GF-D8 (cell line): Measurements from ENCODE around the gene CCR6.

Experiments used
- DNase-seq: peaks from one replicate; lab custom pipeline; 2025; lab: John Stamatoyannopoulos, UW

Gene CCR6

DNA sequence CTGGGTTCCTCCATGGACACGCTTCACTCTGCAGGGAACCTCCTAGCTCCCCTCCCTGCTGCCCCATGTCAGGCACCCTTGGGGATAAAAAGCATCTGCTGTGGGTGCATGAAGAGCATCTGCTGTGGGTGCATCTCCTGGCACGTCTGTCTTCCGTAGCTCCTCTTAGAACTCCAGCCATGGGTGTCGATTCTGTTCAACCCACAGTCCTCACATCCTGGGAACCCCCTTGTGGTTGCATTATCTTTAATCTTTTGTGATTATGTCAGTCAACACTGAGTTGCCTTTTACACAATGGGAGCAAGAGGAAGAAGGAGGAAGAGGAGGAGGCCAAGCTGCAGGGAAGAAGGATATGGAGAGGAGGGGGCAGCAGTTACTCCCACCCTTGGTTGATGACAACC is 24.1 kb upstream of the CCR6 start:
- DNase-seq = peak; percentile 42

- DNase-seq = no peak
Observed at GRCh38 chr6:167099707-167100106, 23.2 kb upstream of the CCR6 start.

GRCh38 chr6:167100241-167100674 is 22.6 kb upstream of the CCR6 start:
- DNase-seq = no peak

DNA sequence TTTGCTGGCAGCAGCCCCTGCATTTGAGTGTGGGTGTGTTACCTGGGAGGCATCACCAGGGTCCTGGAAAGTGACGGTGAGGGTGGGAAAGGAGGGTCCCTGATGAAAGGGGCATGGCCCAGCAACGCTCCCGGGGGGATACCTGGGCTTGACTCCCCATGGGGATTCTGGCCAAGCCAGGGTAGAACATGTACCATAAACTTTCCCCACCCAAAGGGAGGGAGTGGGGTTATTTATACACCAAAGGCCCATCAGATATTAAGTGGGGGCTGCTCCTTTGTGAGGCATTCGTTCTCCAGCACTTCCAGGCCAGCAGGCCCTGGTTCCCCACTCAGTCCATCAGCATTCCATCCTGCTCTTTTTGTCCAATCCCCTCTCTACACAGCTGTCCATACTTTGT is 20.6 kb upstream of the CCR6 start:
- DNase-seq = no peak

GRCh38 chr6:167103041-167103891 is 19.6 kb upstream of the CCR6 start:
- no peak for DNase-seq

DNA sequence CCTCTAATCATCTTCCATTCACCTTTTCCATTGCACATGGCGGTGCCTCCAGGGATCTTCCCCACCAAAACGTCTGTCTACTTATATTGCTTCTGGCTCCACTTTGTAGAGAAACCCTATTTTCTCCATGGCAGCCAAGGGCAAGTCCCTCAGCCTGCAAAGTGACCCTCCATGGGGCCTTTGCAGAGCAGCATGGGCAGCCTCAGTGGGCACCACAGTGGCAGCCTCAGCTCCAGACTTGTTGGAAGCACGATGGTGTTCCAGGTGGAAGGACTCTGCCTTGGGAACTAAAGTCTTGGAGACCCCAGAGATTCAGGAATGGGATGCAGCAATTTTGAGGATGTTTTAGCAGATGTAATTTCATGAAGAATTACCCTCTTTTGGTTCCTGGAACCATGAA is 18.5 kb upstream of the CCR6 start:
- no peak for DNase-seq

DNA sequence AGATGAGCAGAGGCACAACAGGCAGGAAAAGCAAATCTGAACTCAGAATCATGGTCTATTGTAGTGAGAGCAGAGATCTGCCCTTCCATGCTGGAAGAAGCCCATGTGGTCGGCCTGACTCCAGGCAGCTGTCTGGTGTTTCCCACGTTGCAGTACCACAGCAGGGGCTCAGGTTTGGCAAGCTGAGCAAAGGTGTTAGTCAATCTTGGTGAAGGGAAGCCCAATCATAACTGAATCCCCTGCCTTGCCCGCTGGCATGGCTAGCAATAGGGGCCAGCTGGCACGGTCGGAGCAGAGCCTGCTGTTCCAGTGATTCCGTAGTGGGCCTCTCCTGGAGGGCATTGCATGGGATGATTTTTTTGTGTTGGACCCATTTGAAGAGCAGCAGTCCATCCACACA is 17.8 kb upstream of the CCR6 start:
- no peak for DNase-seq

- DNase-seq = no peak
Observed at GRCh38 chr6:167106406-167106805, 16.5 kb upstream of the CCR6 start.

DNA sequence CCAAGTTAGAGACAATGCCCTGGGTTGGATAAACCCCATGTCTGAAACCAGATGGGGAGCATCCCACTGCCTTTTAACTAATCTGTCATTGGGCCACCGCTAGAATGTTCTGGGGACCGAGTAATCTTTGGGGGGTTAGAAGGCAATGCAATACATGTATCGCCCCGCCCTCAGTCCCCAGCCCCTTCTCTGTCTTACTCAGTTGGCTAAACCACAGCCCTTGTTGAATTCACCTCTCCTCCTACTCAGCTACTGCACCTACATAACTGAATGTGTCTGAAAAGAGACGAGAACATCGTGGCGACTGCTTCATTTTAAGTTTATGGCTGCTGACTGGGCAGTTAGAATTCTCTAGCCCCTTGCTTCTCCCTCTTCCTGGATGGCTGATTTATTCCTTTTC is 15.1 kb upstream of the CCR6 start:
- no peak for DNase-seq

GRCh38 chr6:167108278-167108677 is 14.6 kb upstream of the CCR6 start:
- DNase-seq = no peak

- DNase-seq = no peak
Observed at GRCh38 chr6:167109651-167110050, 13.2 kb upstream of the CCR6 start.

- DNase-seq = no peak
Observed at GRCh38 chr6:167111597-167111996, 11.3 kb upstream of the CCR6 start.

DNA sequence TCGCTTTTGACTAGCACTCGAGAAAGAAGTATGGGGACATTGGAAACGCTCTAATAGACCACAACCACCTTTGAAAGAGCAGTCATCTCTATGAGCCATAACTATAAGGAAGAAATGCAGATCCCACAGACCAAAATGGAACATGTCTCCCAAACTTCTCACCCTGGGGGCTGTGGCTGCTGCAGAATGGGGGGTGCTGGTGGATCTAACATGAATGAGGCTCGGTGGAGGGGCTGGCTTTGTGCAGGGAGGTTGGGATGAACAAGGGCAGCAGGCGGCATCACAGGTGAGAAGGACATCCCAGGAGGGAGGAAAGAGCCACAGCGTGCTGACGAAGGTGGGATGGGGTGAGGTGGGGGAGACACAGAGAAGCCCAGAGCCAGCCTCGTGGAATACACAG is 10.5 kb upstream of the CCR6 start:
- no peak for DNase-seq

DNA sequence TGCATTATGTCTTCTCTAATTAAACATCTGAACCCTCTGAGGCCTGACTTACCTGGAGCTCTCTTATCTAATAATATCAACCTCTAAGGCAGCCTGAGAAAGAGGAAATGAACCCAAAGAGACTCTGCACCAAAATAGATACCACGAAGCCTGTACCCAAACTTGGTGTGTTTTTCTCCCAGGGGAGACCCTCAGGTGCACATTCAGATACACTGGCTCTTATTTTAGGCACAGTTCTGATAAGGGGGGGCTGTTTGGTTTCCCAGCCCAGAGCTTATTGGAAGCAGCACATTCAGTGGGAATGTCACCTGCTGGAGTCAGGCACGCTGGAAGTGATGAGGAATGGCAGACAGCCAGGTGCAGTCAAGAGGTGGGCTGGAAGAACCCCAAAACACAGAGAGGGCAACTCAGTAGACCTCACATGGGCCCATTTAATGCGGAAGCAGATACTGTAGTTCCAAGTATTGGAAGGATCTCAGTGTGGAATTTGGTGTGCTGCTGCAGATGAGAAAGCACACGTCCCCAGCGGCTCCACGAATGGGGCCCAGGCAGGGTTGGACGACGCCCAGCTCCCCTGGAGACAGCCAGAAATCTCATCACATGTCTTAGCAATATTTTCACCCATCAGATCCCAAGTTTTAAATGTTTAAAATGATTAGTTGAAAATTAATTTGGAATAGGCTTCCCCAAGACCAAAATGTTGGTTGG is 9.7 kb upstream of the CCR6 start:
- no peak for DNase-seq

DNA sequence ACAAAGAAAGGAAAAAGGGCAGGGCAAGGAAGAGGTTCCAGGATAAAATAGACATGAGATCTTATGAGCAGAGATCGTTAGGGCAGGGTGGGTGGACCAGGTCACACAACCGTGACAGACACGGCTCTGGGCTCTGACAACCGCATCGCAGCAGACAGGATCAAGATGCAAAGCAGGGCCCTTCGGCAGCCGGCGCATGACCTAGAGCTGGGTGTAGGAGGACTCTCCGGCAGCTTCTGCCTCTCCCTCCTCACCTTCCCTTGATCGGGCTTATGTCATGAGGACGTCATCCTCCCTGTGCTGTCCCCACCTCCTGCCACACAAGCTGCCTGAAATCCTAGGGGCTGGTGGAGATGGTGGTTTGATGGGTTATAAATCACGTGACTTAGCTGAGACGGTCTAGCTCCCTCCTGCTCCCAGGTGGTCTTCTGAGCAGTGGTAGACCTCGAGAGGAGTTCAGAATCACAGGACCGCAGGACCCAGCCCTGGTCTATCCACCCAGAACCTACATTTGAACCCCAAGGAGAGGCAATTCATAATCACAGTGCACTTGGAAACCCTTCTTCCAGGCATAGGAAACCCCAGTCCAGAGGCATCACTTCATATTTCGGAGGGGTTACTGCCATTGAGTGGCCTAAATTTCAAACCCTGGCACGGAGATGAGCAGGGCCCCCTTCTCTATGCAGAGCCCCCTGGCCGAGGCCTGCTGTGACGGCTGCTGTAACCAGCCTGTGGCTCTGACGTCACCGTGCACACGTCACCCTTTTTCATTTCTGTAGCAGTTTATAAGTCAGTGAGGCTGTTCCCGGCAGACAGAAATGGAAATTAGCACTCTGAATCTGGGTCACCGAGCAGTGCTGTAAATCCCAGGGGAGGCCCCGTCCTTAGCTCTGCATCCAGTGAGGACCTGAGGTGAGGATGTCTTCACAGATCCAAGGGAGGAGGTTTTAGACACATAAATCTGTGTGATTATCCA is 8.7 kb upstream of the CCR6 start:
- no peak for DNase-seq

DNA sequence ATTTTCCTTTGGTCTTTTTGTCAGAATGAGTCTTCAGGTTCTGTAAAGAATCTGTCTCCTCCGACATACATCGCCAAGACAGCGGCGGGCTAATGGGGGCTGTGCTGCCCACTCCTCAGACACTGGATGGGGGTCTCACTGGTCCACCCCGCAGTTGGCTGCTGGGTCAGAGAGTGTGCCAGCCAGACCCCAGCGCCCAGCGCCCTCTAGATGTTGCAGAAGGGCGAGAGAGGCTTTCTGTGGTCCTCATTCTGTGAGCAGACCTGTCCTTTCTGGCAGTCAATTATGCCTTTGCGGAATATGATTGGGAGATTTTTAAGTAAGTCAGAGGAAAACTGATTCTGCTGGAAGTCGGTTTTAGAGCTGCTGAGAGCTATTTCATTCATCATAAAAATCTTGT is 7.8 kb upstream of the CCR6 start:
- DNase-seq = no peak

DNA sequence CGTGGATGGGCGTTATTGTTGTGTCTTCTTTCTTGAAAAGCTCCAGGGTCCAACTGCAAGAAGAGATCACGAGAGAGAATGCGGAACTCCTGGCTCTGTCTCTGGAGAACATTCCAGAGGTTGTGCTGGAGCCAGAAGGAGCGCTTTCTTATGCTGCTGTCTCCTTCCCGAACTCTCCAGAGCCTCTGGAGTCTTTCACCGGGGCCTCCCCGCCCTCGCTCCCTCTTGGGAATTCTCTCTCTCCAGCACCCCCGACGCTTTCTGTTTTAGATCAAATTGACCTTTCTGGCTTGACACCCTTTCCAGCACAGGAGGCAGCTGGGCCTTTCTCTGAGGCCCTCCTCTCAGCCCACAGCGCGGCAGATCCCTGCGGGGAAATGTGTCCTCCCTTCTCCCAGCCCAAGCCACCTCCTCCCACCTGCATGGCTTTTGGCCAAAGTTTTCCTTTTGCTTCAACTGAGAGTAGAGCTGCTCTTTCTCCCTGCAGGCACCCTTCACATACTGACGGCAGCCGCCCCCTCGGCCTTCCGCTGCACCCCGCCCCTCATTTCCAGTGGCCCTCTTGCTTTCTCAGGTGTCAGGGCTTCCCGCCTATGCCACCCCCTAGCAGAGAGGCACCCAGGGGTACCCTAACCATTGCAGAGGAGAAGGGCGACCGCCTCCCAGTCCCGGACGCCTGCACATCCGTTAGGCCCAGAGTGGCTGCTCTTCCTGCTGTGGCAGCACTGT is 6.6 kb upstream of the CCR6 start:
- DNase-seq = no peak

DNA sequence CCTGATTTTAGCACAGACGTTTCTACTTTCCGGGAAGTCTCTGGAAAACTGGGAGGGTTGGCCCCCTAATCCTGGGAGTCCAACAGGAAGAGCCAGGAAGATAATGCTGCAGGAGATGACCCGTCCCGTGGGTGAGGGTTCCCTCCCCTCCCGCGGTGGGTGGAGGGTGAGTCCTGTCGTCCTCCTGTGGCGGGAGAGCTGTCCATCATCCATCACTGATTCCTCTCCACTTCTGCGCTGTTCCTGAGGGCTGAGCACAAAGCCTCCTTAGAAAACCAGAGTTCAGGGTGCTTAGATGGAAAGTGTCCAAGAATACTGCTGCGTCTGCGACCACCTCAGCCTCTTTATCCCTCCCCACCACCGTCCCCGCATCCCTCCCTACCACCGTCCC is 6.1 kb upstream of the CCR6 start:
- DNase-seq = no peak

DNA sequence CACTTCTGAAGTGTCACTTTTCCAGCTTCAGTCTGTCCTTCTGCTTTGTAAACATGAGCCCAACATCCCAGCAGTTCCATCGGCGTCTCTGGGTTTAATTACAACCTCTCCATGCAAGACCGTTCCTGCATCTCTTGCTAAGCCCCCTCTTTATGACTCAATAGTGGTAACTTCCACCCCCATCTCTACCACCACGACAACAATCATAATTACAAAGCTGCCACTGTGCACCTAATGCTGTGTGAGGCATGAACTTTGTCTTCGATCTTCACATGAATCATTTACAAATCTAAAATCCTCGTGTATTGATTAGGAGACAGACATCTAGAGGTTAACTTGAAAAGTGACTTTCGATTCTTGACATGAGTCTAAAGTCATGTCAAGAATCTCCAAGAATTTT is 4.9 kb upstream of the CCR6 start:
- no peak for DNase-seq

- no peak for DNase-seq
Observed at GRCh38 chr6:167118839-167119238, 4.1 kb upstream of the CCR6 start.

DNA sequence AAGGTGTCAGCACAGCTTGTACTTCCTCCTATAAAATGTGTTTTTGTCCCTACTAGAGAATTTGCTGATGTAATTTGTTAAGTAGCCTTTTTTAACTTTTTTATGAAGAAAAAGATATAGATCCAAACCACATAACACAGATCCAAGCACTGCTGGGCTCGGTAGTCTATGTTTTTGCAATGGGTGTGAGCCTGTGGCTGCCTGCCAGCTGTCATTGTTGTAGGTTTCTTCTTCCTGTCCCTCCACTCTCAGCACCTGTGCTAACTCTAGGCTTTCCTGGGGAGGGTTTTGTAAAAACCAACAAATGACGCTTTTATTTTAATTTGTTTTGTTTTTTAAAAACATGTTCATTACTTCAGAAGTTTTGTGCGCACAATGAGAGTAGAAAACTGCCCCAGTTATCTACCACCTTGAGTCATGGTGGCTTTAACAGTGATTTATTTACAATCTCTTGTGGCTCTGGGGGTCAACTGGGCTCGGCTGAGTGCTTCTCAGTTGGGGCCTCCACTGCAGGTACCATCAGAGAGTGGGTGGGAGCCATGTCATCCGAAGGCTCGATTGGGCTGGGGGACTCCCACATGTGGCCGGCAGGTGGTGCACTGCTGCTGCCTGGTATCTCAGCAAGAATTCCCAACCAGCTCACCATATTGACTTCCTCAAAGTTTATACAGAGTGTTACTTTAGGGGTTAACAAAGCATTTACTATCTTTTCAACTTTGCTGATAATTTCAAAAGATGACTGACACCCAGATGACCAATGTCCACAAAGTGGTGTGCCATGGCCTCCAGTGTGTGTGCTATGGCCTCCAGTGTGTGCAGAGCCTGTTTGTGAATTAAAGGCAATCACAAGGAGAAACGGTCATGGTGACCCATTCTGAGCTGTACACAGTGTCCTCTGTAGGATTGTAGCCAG is 3.0 kb upstream of the CCR6 start:
- DNase-seq = no peak
